GM12872 (cell line): ENCODE results near the gene PCDHB3.

Experiments
- TF ChIP-seq, protein P1 (sequence below): IDR thresholded peaks from 3 replicates; pipeline ENCODE4 v1.5.1; 2011; ENCODE audit warnings: low read depth, mild to moderate bottlenecking, low read length, moderate library complexity; ENCODE audit not compliant: insufficient read depth

PCDHB3 gene

DNA sequence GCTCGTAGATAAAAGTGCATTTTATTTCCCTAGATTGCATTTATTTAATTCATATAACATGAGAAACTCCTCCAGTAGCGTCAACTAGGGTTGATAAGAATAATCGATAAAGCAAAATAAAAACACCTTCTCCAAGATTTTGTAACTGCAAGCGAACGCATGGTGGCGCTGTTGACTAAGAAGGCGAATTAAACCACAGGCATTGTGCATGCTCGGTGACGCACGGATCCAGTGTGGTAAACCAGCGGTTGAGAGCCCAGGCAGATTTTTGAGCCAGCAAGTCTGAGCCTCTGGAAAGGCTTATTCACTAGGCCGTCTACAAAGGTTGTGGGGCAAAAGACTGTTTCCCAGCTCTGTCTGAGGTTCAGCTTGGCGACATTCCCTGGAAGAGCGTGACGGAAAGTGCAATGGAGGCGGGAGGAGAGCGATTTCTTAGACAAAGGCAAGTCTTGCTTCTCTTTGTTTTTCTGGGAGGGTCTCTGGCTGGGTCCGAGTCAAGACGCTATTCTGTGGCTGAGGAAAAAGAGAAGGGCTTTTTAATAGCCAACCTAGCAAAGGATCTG is at the start of gene PCDHB3:
PCDHB3 (plus strand) TSS at position 231 of the 563 bp plus-strand sequence; CDS start at position 408, 177 bp downstream.
- TF ChIP-seq, protein P1, sequence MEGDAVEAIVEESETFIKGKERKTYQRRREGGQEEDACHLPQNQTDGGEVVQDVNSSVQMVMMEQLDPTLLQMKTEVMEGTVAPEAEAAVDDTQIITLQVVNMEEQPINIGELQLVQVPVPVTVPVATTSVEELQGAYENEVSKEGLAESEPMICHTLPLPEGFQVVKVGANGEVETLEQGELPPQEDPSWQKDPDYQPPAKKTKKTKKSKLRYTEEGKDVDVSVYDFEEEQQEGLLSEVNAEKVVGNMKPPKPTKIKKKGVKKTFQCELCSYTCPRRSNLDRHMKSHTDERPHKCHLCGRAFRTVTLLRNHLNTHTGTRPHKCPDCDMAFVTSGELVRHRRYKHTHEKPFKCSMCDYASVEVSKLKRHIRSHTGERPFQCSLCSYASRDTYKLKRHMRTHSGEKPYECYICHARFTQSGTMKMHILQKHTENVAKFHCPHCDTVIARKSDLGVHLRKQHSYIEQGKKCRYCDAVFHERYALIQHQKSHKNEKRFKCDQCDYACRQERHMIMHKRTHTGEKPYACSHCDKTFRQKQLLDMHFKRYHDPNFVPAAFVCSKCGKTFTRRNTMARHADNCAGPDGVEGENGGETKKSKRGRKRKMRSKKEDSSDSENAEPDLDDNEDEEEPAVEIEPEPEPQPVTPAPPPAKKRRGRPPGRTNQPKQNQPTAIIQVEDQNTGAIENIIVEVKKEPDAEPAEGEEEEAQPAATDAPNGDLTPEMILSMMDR, result peak; percentile 30; the same call in 1 of the 3 replicates

DNA sequence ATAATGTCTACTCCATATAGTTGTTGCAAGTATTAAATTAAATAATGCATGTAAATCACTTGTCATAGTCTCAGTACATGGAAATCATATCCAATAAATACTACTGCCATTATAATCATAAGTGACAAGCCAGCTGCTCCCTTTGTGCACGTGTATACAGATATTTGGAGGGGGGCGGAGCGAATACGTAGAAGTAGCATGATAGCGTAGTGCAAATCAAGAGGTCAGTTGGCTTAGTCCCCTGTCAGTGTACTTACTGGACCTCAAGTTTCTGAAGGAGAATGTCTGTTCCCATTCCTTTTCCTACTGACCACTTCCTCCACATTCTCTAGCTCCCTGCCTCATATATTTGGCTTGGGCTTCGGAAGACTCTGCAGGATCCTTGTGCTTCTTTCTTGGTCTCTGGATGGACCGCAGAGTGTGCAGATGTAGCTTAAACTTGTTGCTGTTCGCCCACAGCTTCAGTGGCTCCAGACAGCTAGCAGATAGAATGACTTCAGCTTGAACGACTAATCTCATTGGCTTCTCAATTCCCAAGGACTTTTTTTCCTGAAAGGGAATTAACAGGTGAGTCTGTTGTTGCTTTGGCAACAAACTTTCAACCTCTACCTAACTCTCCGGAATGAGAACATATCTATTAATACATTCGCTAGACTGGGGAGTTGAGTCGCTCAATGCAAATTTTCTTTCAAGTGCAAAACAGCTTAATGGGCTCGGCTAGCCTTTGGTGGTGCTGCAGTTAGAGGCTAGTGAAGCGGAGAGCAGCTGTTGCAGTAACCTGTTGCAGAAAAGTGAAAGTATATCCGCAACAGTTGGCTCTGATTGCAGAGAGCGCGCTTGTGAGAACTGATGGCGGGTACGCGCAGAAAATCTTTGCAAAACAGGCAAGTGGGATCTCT is 49.4 kb upstream of the PCDHB3 start, which contains the start of gene PCDHB1:
PCDHB1 (plus strand) TSS at position 753 of the 899 bp plus-strand sequence; CDS start at position 850, 97 bp downstream.
- TF ChIP-seq, protein P1, result no peak

DNA sequence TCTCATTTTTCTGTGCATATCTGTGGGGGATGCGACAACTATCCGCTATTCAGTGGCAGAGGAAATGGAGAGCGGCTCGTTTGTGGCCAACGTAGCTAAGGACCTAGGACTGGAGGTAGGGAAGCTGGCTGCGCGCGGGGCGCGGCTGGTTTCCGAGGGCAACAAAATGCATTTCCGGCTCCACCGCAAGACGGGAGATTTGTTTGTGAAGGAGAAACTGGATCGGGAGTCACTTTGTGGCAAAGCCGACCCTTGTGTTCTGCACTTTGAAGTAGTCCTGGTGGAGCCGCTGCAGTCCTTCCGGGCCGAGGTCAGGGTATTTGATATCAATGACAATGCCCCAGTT is 48.8 kb upstream of the PCDHB3 start:
- TF ChIP-seq, protein P1, result no peak

DNA sequence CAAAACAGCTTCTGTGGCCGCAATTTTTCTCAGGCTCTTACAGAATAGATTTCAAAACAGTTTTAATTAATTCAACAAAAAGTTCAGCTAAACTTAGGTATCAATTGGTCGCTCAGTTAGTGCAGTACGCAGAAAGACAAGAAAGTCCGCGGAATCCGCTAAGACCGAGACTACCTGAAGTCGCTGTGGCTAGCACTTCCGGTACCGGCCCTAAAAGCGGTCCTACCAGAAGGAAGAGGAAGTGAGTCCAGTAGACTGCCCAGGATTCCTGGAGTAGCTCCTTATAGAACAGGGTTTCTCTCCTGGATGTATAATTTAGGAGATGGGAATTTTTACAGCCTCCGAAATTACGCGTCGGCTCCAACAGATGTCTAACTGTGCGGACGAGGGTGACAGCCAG is 22.4 kb upstream of the PCDHB3 start:
- TF ChIP-seq, protein P1, result no peak

DNA sequence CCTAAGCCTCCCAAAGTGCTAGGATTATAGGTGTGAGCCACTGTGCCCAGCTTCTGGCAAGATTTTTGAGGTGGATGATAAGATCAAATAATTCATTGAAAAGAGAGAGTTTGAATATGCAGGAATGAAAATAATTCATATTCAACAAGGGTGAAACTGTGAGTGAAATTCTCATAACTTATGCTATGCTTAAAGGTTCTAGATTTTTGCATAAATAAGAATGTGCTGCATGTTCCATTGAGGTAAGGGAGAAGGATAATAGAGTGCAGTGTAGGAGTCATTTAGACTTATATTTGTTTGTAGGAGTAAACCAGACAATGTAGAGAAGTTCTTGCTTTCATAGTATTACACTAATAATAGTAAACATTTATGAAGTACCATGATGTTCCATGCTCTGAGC is 18.0 kb upstream of the PCDHB3 start:
- TF ChIP-seq, protein P1, result no peak

DNA sequence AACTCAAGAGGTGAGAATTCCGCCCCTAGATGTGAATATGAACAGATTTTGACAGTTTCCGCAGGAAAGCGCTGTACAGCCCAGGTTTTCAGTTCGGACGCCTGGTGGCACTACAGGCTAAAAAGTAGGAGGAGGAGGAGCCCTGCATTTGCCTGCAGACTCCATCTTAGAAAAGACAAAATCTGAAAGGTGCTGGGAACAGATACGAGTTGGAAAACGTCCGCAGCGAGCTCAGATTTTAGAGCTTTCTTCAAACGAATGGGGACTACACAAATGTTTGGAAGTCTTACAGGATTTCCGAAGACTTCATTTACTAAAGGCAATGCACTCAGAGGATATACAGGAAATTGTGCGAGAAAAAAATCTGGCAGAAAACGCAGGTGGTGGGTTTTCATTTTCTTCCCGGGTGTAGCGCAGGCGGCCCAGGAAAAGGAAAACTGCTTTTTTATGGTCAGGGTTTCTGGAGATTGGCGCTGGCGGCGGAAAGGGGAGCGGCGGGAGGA is 15.7 kb upstream of the PCDHB3 start:
- TF ChIP-seq, protein P1, result no peak

DNA sequence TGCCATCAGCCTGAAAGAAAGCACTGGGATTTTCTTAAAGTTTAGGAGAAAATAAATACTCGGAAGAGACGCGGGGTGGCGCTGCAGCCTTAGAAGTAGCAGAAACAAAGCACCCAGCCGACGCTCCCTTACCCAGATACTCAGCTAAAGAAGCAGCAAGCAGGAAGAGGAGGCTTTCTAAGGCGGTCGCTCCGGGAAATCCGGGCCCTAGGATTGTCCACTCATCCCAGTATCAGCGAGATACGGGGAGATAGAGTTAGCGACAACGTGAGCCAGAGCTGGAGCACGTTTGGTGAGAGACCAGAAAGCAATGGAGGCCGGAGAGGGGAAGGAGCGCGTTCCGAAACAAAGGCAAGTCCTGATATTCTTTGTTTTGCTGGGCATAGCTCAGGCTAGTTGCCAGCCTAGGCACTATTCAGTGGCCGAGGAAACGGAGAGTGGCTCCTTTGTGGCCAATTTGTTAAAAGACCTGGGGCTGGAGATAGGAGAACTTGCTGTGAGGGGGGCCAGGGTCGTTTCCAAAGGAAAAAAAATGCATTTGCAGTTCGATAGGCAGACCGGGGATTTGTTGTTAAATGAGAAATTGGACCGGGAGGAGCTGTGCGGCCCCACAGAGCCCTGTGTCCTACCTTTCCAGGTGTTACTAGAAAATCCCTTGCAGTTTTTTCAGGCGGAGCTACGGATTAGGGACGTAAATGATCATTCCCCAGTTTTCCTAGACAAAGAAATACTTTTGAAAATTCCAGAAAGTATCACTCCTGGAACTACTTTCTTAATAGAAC is 5.6 kb upstream of the PCDHB3 start, which contains the start of gene PCDHB2:
PCDHB2 (plus strand) TSS at position 135 of the 782 bp plus-strand sequence; CDS start at position 311, 176 bp downstream.
- TF ChIP-seq, protein P1, result no peak
